HEK293T (cell line): ENCODE data around the gene RNF10.
"Not testable (repeated sequence)": the region's sequence is repeated elsewhere in the genome, so short reads cannot be mapped to it uniquely, and the experiment has no call there.

Experiments
- CTCF ChIA-PET: fragments of 350-600 bp; formaldehyde crosslinking; extraction: SDS; loops from one replicate; lab custom pipeline; 2021; ENCODE audit warnings: antibody characterized with exemption, inconsistent platforms; lab: Yijun Ruan, JAX
- POLR2A ChIA-PET: fragments of 350-600 bp; formaldehyde crosslinking; extraction: SDS; loops from one replicate; lab custom pipeline; 2020; ENCODE audit warnings: antibody characterized with exemption, inconsistent platforms; lab: Yijun Ruan, JAX
- DNase-seq: peaks from one replicate; pipeline ENCODE4 v3.0.0; 2012; ENCODE audit warnings: mixed read lengths; ENCODE audit errors: extremely low spot score
- ARNT ChIP-seq: fragments of 450-650 bp; IDR thresholded peaks from 2 replicates; pipeline ENCODE4 v1.6.1; 2017; ENCODE audit warnings: mild to moderate bottlenecking
- BHLHE40 ChIP-seq: fragments of 450-650 bp; IDR thresholded peaks from 2 replicates; pipeline ENCODE4 v1.6.1; 2016; ENCODE audit warnings: mild to moderate bottlenecking, moderate library complexity, borderline replicate concordance
- CTBP1 ChIP-seq: fragments of 450-650 bp; IDR thresholded peaks from 2 replicates; pipeline ENCODE4 v1.6.1; 2016; ENCODE audit warnings: borderline replicate concordance
- ELF4 ChIP-seq: fragments of 450-650 bp; IDR thresholded peaks from 2 replicates; pipeline ENCODE4 v1.6.1; 2017; ENCODE audit warnings: antibody characterized with exemption
- FOXA1 ChIP-seq: fragments of 450-650 bp; IDR thresholded peaks from 2 replicates; pipeline ENCODE4 v1.6.1; 2016; ENCODE audit warnings: mild to moderate bottlenecking
- FOXK2 ChIP-seq: fragments of 450-650 bp; IDR thresholded peaks from 2 replicates; pipeline ENCODE4 v1.6.1; 2016; ENCODE audit warnings: mild to moderate bottlenecking
- FOXM1 ChIP-seq: fragments of 450-650 bp; IDR thresholded peaks from 2 replicates; pipeline ENCODE4 v1.6.1; 2017; ENCODE audit warnings: mild to moderate bottlenecking, borderline replicate concordance
- HDGF ChIP-seq: fragments of 450-650 bp; IDR thresholded peaks from 2 replicates; pipeline ENCODE4 v1.6.1; 2017; ENCODE audit warnings: antibody characterized with exemption, borderline replicate concordance
- L3MBTL2 ChIP-seq: fragments of 450-650 bp; conservative IDR thresholded peaks from 2 replicates; pipeline ENCODE4 v1.6.1; 2016; ENCODE audit warnings: mild to moderate bottlenecking
- LEF1 ChIP-seq: fragments of 450-650 bp; IDR thresholded peaks from 2 replicates; pipeline ENCODE4 v1.6.1; 2017; ENCODE audit warnings: mild to moderate bottlenecking, borderline replicate concordance
- NFRKB ChIP-seq: fragments of 450-650 bp; IDR thresholded peaks from 2 replicates; pipeline ENCODE4 v1.6.1; 2016; ENCODE audit warnings: mild to moderate bottlenecking, moderate library complexity
- SP1 ChIP-seq: fragments of 450-650 bp; IDR thresholded peaks from 2 replicates; pipeline ENCODE4 v1.6.1; 2017
- SUZ12 ChIP-seq: fragments of 450-650 bp; IDR thresholded peaks from 2 replicates; pipeline ENCODE4 v1.6.1; 2016; ENCODE audit warnings: mild to moderate bottlenecking
- TARDBP ChIP-seq: fragments of 450-650 bp; IDR thresholded peaks from 2 replicates; pipeline ENCODE4 v1.6.1; 2016
- ZNF384 ChIP-seq: fragments of 450-650 bp; IDR thresholded peaks from 2 replicates; pipeline ENCODE4 v1.6.1; 2016
- TF ChIP-seq, protein P1 (sequence below): fragments of 450-650 bp; IDR thresholded peaks from 2 replicates; pipeline ENCODE4 v1.6.1; 2016

The RNF10 gene

DNA sequence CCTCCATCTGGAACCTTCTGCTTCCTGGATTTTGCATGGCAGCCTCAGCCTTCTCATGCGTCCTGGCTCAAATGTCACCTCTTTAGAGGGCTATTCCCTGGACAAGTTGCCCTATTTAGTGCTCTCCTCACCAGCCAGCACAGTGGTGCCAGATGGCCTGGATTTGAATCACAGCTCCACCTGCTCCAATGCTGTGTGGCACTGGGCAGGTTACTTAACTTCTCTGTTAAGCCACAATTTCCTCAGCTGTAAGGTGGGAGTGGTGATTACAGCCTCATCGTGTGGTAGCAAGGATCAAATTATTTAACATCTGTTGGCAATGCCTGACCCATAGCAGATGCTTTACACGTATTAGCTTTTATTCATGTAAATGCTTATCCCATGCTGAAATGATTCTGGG lies 63.7 kb downstream of the RNF10 start:
- TF ChIP-seq SUZ12 (no peak), BHLHE40 (no peak), TARDBP (no peak), ARNT (no peak), HDGF (no peak)
- ChIA-PET POLR2A (interaction anchor here (1.1 kb wide), 1 partner anchor 16 kb away, joined by 5 read pairs; the partner anchor contains the start of gene POP5), CTCF (no interaction called here)

GRCh38 chr12:120598674-120599463 lies 64.7 kb downstream of the RNF10 start:
- CTCF ChIA-PET, result no interaction called here
- TF ChIP-seq LEF1 (no peak), CTBP1 (no peak), FOXA1 (no peak)
- DNase-seq, result no peak
- POLR2A ChIA-PET, result interaction anchor here (1.7 kb wide), 1 partner anchor 10 kb away, joined by 5 read pairs; no protein-coding TSS in a partner anchor

More for the DNA sequence above, 63.7 kb downstream of the RNF10 start:
- DNase-seq, result no peak

GRCh38 chr12:120599672-120600552 lies 65.8 kb downstream of the RNF10 start:
- DNase-seq, result peak; percentile 6
- TF ChIP-seq CTBP1 (no peak), HDGF (no peak), L3MBTL2 (no peak), FOXK2 (no peak), ELF4 (no peak), SUZ12 (no peak), ARNT (no peak), TARDBP (no peak), BHLHE40 (no peak), ZNF384 (no peak)
- TF ChIP-seq, protein P1, sequence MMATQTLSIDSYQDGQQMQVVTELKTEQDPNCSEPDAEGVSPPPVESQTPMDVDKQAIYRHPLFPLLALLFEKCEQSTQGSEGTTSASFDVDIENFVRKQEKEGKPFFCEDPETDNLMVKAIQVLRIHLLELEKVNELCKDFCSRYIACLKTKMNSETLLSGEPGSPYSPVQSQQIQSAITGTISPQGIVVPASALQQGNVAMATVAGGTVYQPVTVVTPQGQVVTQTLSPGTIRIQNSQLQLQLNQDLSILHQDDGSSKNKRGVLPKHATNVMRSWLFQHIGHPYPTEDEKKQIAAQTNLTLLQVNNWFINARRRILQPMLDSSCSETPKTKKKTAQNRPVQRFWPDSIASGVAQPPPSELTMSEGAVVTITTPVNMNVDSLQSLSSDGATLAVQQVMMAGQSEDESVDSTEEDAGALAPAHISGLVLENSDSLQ, result no peak
- ChIA-PET POLR2A (interaction anchor here (1.7 kb wide), 1 partner anchor 11 kb away, joined by 5 read pairs; no protein-coding TSS in a partner anchor), CTCF (interaction anchor here (1.2 kb wide), 1 partner anchor 17 kb away, joined by 3 read pairs; no protein-coding TSS in a partner anchor)

- DNase-seq, POLR2A ChIA-PET: not testable (repeated sequence)
- CTCF ChIA-PET, result interaction anchor here (0.6 to 1.3 kb wide), 3 partner anchors 17 to 47 kb away, joined by 3 to 4 read pairs (median 3); no protein-coding TSS in a partner anchor
Observed at GRCh38 chr12:120602416-120602815, 68.3 kb downstream of the RNF10 start.

DNA sequence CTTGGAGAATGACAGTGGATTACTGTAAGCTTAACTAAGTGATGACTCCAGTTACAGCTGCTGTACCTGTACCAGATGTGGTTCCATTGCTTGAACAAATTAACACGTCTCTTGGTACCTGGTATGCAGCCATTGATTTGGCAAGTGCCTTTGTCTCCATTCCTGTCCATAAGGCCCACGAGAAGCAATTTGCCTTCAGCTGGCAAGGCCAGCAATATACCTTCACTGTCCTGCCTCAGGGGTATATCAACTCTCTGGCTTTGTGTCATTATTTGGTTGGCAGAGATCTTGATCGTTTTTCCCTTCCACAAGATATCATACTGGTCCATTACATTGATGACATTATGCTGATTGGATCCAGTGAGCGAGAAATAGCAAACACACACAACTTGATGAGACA lies 76.4 kb downstream of the RNF10 start:
- TF ChIP-seq ARNT, result no peak
- no peak for TF ChIP-seq LEF1
- TF ChIP-seq, protein P1, result no peak
- TF ChIP-seq FOXA1, result no peak
- no peak for TF ChIP-seq NFRKB
- TF ChIP-seq BHLHE40, result no peak
- TF ChIP-seq ZNF384, result no peak
- TF ChIP-seq HDGF, result no peak
- DNase-seq, result no peak
- POLR2A ChIA-PET, result no interaction called here
- CTCF ChIA-PET, result no interaction called here

- POLR2A ChIA-PET, DNase-seq, CTCF ChIA-PET: not testable (repeated sequence)
Observed at GRCh38 chr12:120611534-120611933, 77.4 kb downstream of the RNF10 start.

DNA sequence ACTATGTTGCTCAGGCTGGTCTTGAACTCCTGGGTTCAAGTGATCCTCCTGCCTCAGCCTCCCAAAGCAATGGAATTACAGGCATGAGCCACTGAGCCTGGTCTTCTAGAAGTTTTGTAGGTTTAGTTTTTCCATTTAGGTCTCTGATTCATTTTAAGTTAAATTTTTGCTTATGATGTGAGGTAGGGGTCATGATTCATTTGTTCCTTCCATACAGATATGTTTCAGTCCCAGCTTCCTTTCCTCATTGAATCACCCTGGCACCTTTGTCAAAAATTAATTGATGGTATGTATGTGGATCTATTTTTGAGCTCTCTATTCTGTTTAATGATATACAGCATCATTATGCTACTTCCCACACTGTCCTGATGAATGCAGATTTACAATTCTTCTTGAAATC lies 80.7 kb downstream of the RNF10 start:
- ChIA-PET POLR2A (no interaction called here), CTCF (no interaction called here)
- TF ChIP-seq SP1 (no peak), ZNF384 (no peak), NFRKB (no peak), ARNT (no peak), CTBP1 (no peak), LEF1 (no peak), TARDBP (no peak), L3MBTL2 (no peak), BHLHE40 (no peak), HDGF (no peak), FOXK2 (no peak), FOXM1 (no peak)
- no peak for DNase-seq

DNA sequence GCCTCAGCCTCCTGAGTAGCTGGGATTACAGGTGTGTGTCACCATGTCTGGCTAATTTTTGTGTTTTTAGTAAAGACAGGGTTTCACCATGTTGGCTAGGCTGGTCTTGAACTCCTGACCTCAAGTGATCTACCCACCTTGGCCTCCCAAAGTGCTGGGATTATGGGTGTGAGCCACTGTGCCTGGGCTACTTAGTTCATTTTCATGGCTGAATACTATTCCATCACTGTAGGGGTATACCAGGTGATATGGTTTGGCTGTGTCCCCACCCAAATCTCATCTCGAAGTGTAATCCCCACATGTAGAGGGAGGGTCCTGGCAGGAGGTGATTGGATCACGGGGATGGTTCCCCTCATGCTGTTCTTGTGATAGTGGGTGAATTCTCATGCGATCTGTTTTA lies 83.0 kb downstream of the RNF10 start:
- CTCF ChIA-PET, POLR2A ChIA-PET: not testable (repeated sequence)

GRCh38 chr12:120617767-120618166 lies 83.6 kb downstream of the RNF10 start:
- POLR2A ChIA-PET, DNase-seq, CTCF ChIA-PET: not testable (repeated sequence)

More for the DNA sequence above, 83.0 kb downstream of the RNF10 start:
- not testable (repeated sequence) for DNase-seq
